HL-60 (cell line): Measurements from ENCODE around the gene PARVB.
"Not testable (repeated sequence)": the region's sequence is repeated elsewhere in the genome, so short reads cannot be mapped to it uniquely, and the experiment has no call there.

Experiments
- DNase-seq, 2 experiments: peaks; one replicate each; pipeline ENCODE4 v3.0.0-alpha.2; 2010 to 2020; ENCODE audit warnings: low read depth in 1 of 2, low spot score in 1 of 2
- H3K27ac ChIP-seq: fragments of 250-450 bp; sonication (Bioruptor Pico); replicated peaks from 2 replicates; pipeline ENCODE4 v1.5.1; 2020; ENCODE audit warnings: mild to moderate bottlenecking, moderate library complexity
- H3K27me3 ChIP-seq: fragments of 250-450 bp; sonication (Bioruptor Pico); 2 replicates; pipeline ENCODE4 v1.5.1; 2021; ENCODE audit warnings: mild to moderate bottlenecking, moderate library complexity; ENCODE audit not compliant: insufficient read depth, poor library complexity, severe bottlenecking
- H3K4me3 ChIP-seq: replicated peaks from 2 replicates; pipeline ENCODE4 v1.5.1; 2011; ENCODE audit warnings: mild to moderate bottlenecking, control low read depth, low read length; ENCODE audit not compliant: insufficient read depth
- CTCF ChIP-seq: IDR thresholded peaks from one replicate; pipeline ENCODE4 v1.5.1; 2011; ENCODE audit warnings: low read length, control low read depth, inconsistent platforms; ENCODE audit not compliant: insufficient read depth
- GABPA ChIP-seq: IDR thresholded peaks from 2 replicates; pipeline ENCODE4 v1.6.1; 2012; ENCODE audit warnings: low read depth
- POLR2AphosphoS5 ChIP-seq: IDR thresholded peaks from 2 replicates; pipeline ENCODE4 v1.6.1; 2012; ENCODE audit warnings: low read depth
- REST ChIP-seq: IDR thresholded peaks from 2 replicates; pipeline ENCODE4 v1.6.1; 2012; ENCODE audit warnings: low read depth; ENCODE audit not compliant: insufficient replicate concordance
- SPI1 ChIP-seq: IDR thresholded peaks from 2 replicates; pipeline ENCODE4 v1.6.1; 2012; ENCODE audit warnings: low read depth, mild to moderate bottlenecking, borderline replicate concordance

Gene PARVB

GRCh38 chr22:44051961-44052360, 27.9 kb downstream of the PARVB start:
- H3K27ac ChIP-seq: no peak overlapping the region
- no peak overlapping the region for H3K4me3 ChIP-seq
- DNase-seq: no peak
- no peaks in the 10 kb centered on the region for H3K27me3 ChIP-seq
- TF ChIP-seq REST: no peak
- TF ChIP-seq SPI1: no peak
- no peak for TF ChIP-seq GABPA
- TF ChIP-seq POLR2AphosphoS5: no peak
- no peak for TF ChIP-seq CTCF

- Histone ChIP-seq H3K27ac (no peak overlapping the region), H3K27me3 (no peaks in the 10 kb centered on the region), H3K4me3 (no peak overlapping the region)
- TF ChIP-seq CTCF (no peak), REST (no peak), POLR2AphosphoS5 (no peak), GABPA (no peak), SPI1 (no peak)
- no peak for DNase-seq
Observed at GRCh38 chr22:44055805-44056204, 31.7 kb downstream of the PARVB start.

GRCh38 chr22:44056649-44057048, 32.5 kb downstream of the PARVB start:
- not testable (repeated sequence) for H3K27me3 ChIP-seq, H3K4me3 ChIP-seq, H3K27ac ChIP-seq, DNase-seq

DNA sequence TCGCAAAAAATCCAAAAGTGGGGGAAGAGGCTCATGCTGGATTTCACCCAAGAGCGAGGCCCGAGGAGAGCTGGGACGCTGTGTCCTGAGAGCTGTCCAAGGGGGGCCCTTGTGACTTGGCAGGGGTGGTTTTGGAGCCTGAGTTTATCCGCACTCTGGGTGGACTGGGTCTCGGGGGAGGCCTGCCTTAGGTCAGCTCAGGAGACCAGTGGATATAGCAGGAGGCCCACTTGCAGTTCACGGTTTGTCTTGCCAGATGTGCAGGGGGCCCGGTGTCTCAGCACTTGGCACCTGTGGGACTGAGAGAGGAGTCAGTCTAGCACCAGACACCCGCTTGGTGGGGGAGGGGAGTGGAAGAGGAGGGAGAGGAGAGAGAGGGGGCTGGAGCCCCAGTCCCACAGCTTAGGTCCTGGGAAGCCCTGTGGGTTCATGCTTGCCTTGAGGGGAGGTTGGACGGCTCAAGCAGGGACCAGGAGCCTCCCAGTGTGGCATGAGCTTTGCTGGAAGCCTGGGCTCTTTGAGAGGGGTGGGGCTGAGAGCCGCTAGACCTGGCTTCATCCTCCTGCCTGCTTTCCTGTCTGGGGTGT, 33.4 kb downstream of the PARVB start:
- no peak overlapping the region for H3K27ac ChIP-seq

More for the DNA sequence above, 33.4 kb downstream of the PARVB start:
- Histone ChIP-seq H3K4me3 (no peak overlapping the region), H3K27me3 (no peaks in the 10 kb centered on the region)
- no peak for DNase-seq
- TF ChIP-seq POLR2AphosphoS5 (no peak), SPI1 (no peak), CTCF (no peak), REST (no peak), GABPA (no peak)
